Body of pancreas (tissue), 4 donors: ENCODE data around the gene PLEKHG4B. TPM values are rescaled to one million over a fixed set of nuclear protein-coding genes. Genes with fewer than 3 reads are reported as not detected.
A peak's percentile ranks its signal among the peaks of the same experiment; 100 is the strongest.

Experiments used
- ATAC-seq: fragments of 150-250 bp; one replicate; pipeline ENCODE4 v1.9.1; 2016
- DNase-seq, 4 donors: peaks; one replicate each; pipeline ENCODE4 v3.0.0-alpha.2; 2019
- H3K27ac ChIP-seq, 4 donors: fragments of 200-600 bp; sonication (generic); 1 replicate in 3 of 4; 2 replicates in 1 of 4; pipeline versions ENCODE4 v1.5.1 to v1.6.1; 2016 to 2019; ENCODE audit warnings: mild to moderate bottlenecking in 1 of 4, mixed read lengths in 1 of 4, moderate library complexity in 1 of 4
- H3K27me3 ChIP-seq, 2 donors: fragments of 200-600 bp; sonication (generic); one replicate each; pipeline ENCODE4 v1.6.0; 2016; ENCODE audit warnings: mild to moderate bottlenecking in 1 of 2
- H3K36me3 ChIP-seq, 2 donors: fragments of 200-600 bp; sonication (generic); replicated peaks in 1 of 2; 2 replicates each; pipeline ENCODE4 v1.5.1; 2016; ENCODE audit warnings: low read depth in 2 of 2; ENCODE audit not compliant: insufficient read depth in 1 of 2
- H3K4me1 ChIP-seq: fragments of 200-600 bp; sonication (generic); one replicate; pipeline ENCODE4 v1.6.0; 2016
- H3K4me3 ChIP-seq, 2 donors: fragments of 200-600 bp; sonication (generic); 1 replicate in 1 of 2; 2 replicates in 1 of 2; pipeline ENCODE4 v1.5.1; 2016 to 2019
- H3K9me3 ChIP-seq, 3 donors: fragments of 200-600 bp; sonication (generic); 1 replicate in 2 of 3; 2 replicates in 1 of 3; pipeline ENCODE4 v1.5.1; 2016
- CTCF ChIP-seq, 7 experiments: fragments of 450-650 bp in 4 of 7; fragments of 200-600 bp in 3 of 7; sonication (generic) in 3 of 7; IDR thresholded peaks; one replicate each; pipeline ENCODE4 v1.5.1; 2016 to 2019; ENCODE audit warnings: antibody characterized with exemption in 7 of 7
- POLR2A ChIP-seq, 3 donors: fragments of 450-650 bp; IDR thresholded peaks; one replicate each; pipeline ENCODE4 v1.6.1; 2016; ENCODE audit warnings: antibody characterized with exemption in 3 of 3, mild to moderate bottlenecking in 2 of 3
- WGBS, 2 donors: methylation state at CpG; one replicate each; pipeline ENCODE4 v1.1.5; 2017; 5-methylcytosine and 5-hydroxymethylcytosine counted together
- intact Hi-C: fragments of 100-400 bp; cut with DNase I; formaldehyde crosslinking; loops from one replicate; pipeline ENCODE4 v1.15.1; 2023
- total RNA-seq, 2 donors: library from RNA; depleted of rRNA; stranded (reverse); fragments of >200 nt; gene quantifications; one replicate each; pipeline ENCODE4 v1.1.0, GENCODE V29; 2016

PLEKHG4B gene
- total RNA-seq, 2 donors from 2014 or later: 0.99 to 1.3 TPM

GRCh38 chr5:77170-77501 is 14.8 kb upstream of the PLEKHG4B start:
- H3K27me3 ChIP-seq: no peaks in the 10 kb centered on the region
- H3K4me3 ChIP-seq: no peak overlapping the region
- no peaks in the 10 kb centered on the region for H3K4me1 ChIP-seq
- no peak overlapping the region for H3K27ac ChIP-seq
- no peak for ATAC-seq
- H3K9me3 ChIP-seq: no peaks in the 10 kb centered on the region
- intact Hi-C loops: no loop called here
- DNase-seq: no peak
- H3K36me3 ChIP-seq: no peaks in the 10 kb centered on the region
- TF ChIP-seq POLR2A (IDR thresholded peaks at IDR 0.05): no peak
- no peak for TF ChIP-seq CTCF (IDR thresholded peaks at IDR 0.05)
- WGBS, 2 donors: 80 to 81% methylated on average over 4 of the region's 4 CpGs

GRCh38 chr5:77546-77945 is 14.4 kb upstream of the PLEKHG4B start:
- H3K9me3 ChIP-seq: no peaks in the 10 kb centered on the region
- no peak overlapping the region for H3K27ac ChIP-seq
- no peak for TF ChIP-seq POLR2A (IDR thresholded peaks at IDR 0.05)
- TF ChIP-seq CTCF (IDR thresholded peaks at IDR 0.05): no peak
- H3K4me1 ChIP-seq: no peaks in the 10 kb centered on the region
- H3K4me3 ChIP-seq: no peak overlapping the region
- no peaks in the 10 kb centered on the region for H3K36me3 ChIP-seq
- DNase-seq (no peak), ATAC-seq (no peak)
- intact Hi-C loops: no loop called here
- no peaks in the 10 kb centered on the region for H3K27me3 ChIP-seq
- WGBS, 2 donors: 70% methylated on average over 9 to 10 of the region's 10 CpGs

- WGBS, 2 donors: 71 to 74% methylated on average over 12 to 16 of the region's 17 CpGs
- H3K4me3 ChIP-seq: no peak overlapping the region
- no peak overlapping the region for H3K27ac ChIP-seq
- no peaks in the 10 kb centered on the region for H3K27me3 ChIP-seq
- H3K36me3 ChIP-seq: no peaks in the 10 kb centered on the region
- no peaks in the 10 kb centered on the region for H3K9me3 ChIP-seq
- intact Hi-C loops: no loop called here
- ATAC-seq (no peak), DNase-seq (no peak)
- TF ChIP-seq CTCF (IDR thresholded peaks at IDR 0.05) (peak in 3 of 7 experiments; percentile 9 to 11 (median 11)), POLR2A (IDR thresholded peaks at IDR 0.05) (no peak)
- no peaks in the 10 kb centered on the region for H3K4me1 ChIP-seq
Observed at GRCh38 chr5:77957-78804, 13.8 kb upstream of the PLEKHG4B start.

GRCh38 chr5:78805-79149 is 13.2 kb upstream of the PLEKHG4B start:
- DNase-seq (no peak), ATAC-seq (no peak)
- Histone ChIP-seq H3K27ac (no peak overlapping the region), H3K9me3 (no peaks in the 10 kb centered on the region), H3K27me3 (no peaks in the 10 kb centered on the region), H3K36me3 (no peaks in the 10 kb centered on the region), H3K4me1 (no peaks in the 10 kb centered on the region), H3K4me3 (no peak overlapping the region)
- TF ChIP-seq POLR2A (IDR thresholded peaks at IDR 0.05) (no peak), CTCF (IDR thresholded peaks at IDR 0.05) (no peak)
- 66 to 77% methylated on average over 2 of the region's 2 CpGs for WGBS, 2 donors
- intact Hi-C loops: no loop called here

- Histone ChIP-seq H3K4me3 (no peak overlapping the region), H3K36me3 (no peaks in the 10 kb centered on the region), H3K9me3 (no peaks in the 10 kb centered on the region), H3K4me1 (no peaks in the 10 kb centered on the region), H3K27ac (no peak overlapping the region), H3K27me3 (no peaks in the 10 kb centered on the region)
- no peak for ATAC-seq
- WGBS, 2 donors: 62 to 68% methylated on average over 10 of the region's 10 CpGs
- intact Hi-C loops: no loop called here
- DNase-seq: no peak
- no peak for TF ChIP-seq CTCF (IDR thresholded peaks at IDR 0.05)
- no peak for TF ChIP-seq POLR2A (IDR thresholded peaks at IDR 0.05)
Observed at GRCh38 chr5:79263-79662, 12.7 kb upstream of the PLEKHG4B start.
